Smooth muscle cell (in vitro differentiated cells): ENCODE results near the gene STT3A. TPM values are rescaled to one million over a fixed set of nuclear protein-coding genes. Genes with fewer than 3 reads are reported as not detected.
"Not testable (repeated sequence)": the region's sequence is repeated elsewhere in the genome, so short reads cannot be mapped to it uniquely, and the experiment has no call there.

Experiments
- DNase-seq: peaks from one replicate; lab custom pipeline; 2025; ENCODE audit not compliant: unreplicated experiment; lab: John Stamatoyannopoulos, UW
- H2AFZ ChIP-seq: fragments of 200-600 bp; sonication (generic); 2 replicates; pipeline ENCODE4 v1.6.0; 2016; ENCODE audit warnings: antibody characterized with exemption, low read depth, mild to moderate bottlenecking
- H3F3A ChIP-seq: fragments of 200-600 bp; sonication (generic); 2 replicates; pipeline ENCODE4 v1.6.0; 2017; ENCODE audit warnings: antibody characterized with exemption, low read depth
- H3K27ac ChIP-seq: fragments of 200-600 bp; sonication (generic); 2 replicates; pipeline ENCODE4 v1.5.1; 2016; ENCODE audit warnings: low read depth, mild to moderate bottlenecking
- H3K27me3 ChIP-seq: fragments of 200-600 bp; sonication (generic); 2 replicates; pipeline ENCODE4 v1.6.1; 2016; ENCODE audit warnings: low read depth, mild to moderate bottlenecking
- H3K36me3 ChIP-seq: fragments of 200-600 bp; sonication (generic); 2 replicates; pipeline ENCODE4 v1.5.1; 2016; ENCODE audit warnings: low read depth
- H3K4me1 ChIP-seq: fragments of 200-600 bp; sonication (generic); 2 replicates; pipeline ENCODE4 v1.5.1; 2016; ENCODE audit warnings: low read depth
- H3K4me2 ChIP-seq: fragments of 200-600 bp; sonication (generic); 2 replicates; pipeline ENCODE4 v1.6.0; 2016; ENCODE audit warnings: mild to moderate bottlenecking
- H3K4me3 ChIP-seq: fragments of 200-600 bp; sonication (generic); 2 replicates; pipeline ENCODE4 v1.5.1; 2016; ENCODE audit warnings: mild to moderate bottlenecking
- H3K79me2 ChIP-seq: fragments of 200-600 bp; sonication (generic); 2 replicates; pipeline ENCODE4 v1.6.0; 2016; ENCODE audit warnings: low read depth, mild to moderate bottlenecking
- H3K9ac ChIP-seq: fragments of 200-600 bp; sonication (generic); 2 replicates; pipeline ENCODE4 v1.6.0; 2016; ENCODE audit warnings: low read depth
- H3K9me3 ChIP-seq: fragments of 200-600 bp; sonication (generic); replicated peaks from 2 replicates; pipeline ENCODE4 v1.5.1; 2016; ENCODE audit warnings: low read depth
- H4K20me1 ChIP-seq: fragments of 200-600 bp; sonication (generic); 2 replicates; pipeline ENCODE4 v1.6.0; 2016; ENCODE audit warnings: low read depth
- CTCF ChIP-seq: fragments of 200-600 bp; sonication (generic); IDR thresholded peaks from 2 replicates; pipeline ENCODE4 v1.5.1; 2017; ENCODE audit warnings: borderline replicate concordance, mild to moderate bottlenecking, antibody characterized with exemption; ENCODE audit not compliant: insufficient read depth, poor library complexity, severe bottlenecking
- WGBS: methylation state at CpG from one replicate; pipeline ENCODE4 v1.1.7; 2016; ENCODE audit warnings: low lambda C conversion rate; 5-methylcytosine and 5-hydroxymethylcytosine counted together
- polyA plus RNA-seq: library from polyadenylated mRNA; unstranded; fragments of >200 nt; fragmentation: Nextera tagmentation; extraction: Ambion mirVana; gene quantifications from 2 replicates; pipeline ENCODE4 v1.2.1, GENCODE V29; 2016
- total RNA-seq: library from RNA; depleted of rRNA; stranded (reverse); fragments of >200 nt; gene quantifications from 2 replicates; pipeline ENCODE4 v1.2.3, GENCODE V29; 2014

Gene STT3A
- total and polyA plus RNA-seq, 2 experiments from 2014 or later = 216 to 241 TPM

GRCh38 chr11:125572916-125573315 is 19.7 kb upstream of the STT3A start:
- no peak overlapping the region for H3K9ac ChIP-seq
- H3K27ac ChIP-seq = no peak overlapping the region
- DNase-seq = no peak
- H3K36me3 ChIP-seq = peaks cover 21% of the 10 kb centered on the region
- H3K27me3 ChIP-seq = no peaks in the 10 kb centered on the region
- H3K4me2 ChIP-seq = no peak overlapping the region
- no peaks in the 10 kb centered on the region for H3K9me3 ChIP-seq
- no peak overlapping the region for H3K4me3 ChIP-seq
- no peaks in the 10 kb centered on the region for H4K20me1 ChIP-seq
- TF ChIP-seq CTCF = no peak
- H3K79me2 ChIP-seq = peaks cover 33% of the 10 kb centered on the region
- H3K4me1 ChIP-seq = peaks cover 12% of the 10 kb centered on the region
- H2AFZ ChIP-seq = no peak overlapping the region
- no peaks in the 10 kb centered on the region for H3F3A ChIP-seq
- 90% methylated on average over 5 of the region's 5 CpGs for WGBS

GRCh38 chr11:125577181-125577580 is 15.5 kb upstream of the STT3A start:
- not testable (repeated sequence) for H3K79me2 ChIP-seq, H2AFZ ChIP-seq, H3K9me3 ChIP-seq, H3F3A ChIP-seq, H3K4me1 ChIP-seq, H3K27me3 ChIP-seq, H3K27ac ChIP-seq, H4K20me1 ChIP-seq, H3K9ac ChIP-seq, H3K4me2 ChIP-seq, DNase-seq, H3K4me3 ChIP-seq
- WGBS = 97% methylated on average over 14 of the region's 14 CpGs
- H3K36me3 ChIP-seq = peaks cover 44% of the 10 kb centered on the region

- peaks cover 44% of the 10 kb centered on the region for H3K36me3 ChIP-seq
- TF ChIP-seq CTCF = no peak
- no peaks in the 10 kb centered on the region for H3K27me3 ChIP-seq
- no peaks in the 10 kb centered on the region for H3F3A ChIP-seq
- no peak for DNase-seq
- no peak overlapping the region for H3K4me2 ChIP-seq
- H4K20me1 ChIP-seq = no peaks in the 10 kb centered on the region
- no peaks in the 10 kb centered on the region for H3K9me3 ChIP-seq
- no peaks in the 10 kb centered on the region for H3K4me1 ChIP-seq
- 96% methylated on average over 2 of the region's 2 CpGs for WGBS
- no peaks in the 10 kb centered on the region for H3K79me2 ChIP-seq
- no peak overlapping the region for H3K27ac ChIP-seq
- no peak overlapping the region for H3K9ac ChIP-seq
- no peak overlapping the region for H3K4me3 ChIP-seq
- H2AFZ ChIP-seq = no peak overlapping the region
Measured at GRCh38 chr11:125578783-125579182, 13.9 kb upstream of the STT3A start.

GRCh38 chr11:125579811-125580210 is 12.8 kb upstream of the STT3A start:
- Histone ChIP-seq H3K27me3 (no peaks in the 10 kb centered on the region), H3K9ac (no peak overlapping the region), H3K79me2 (no peaks in the 10 kb centered on the region), H3K27ac (no peak overlapping the region), H3K4me1 (no peaks in the 10 kb centered on the region), H3K4me2 (no peak overlapping the region), H4K20me1 (no peaks in the 10 kb centered on the region), H3K36me3 (peaks cover 41% of the 10 kb centered on the region), H3K9me3 (no peaks in the 10 kb centered on the region), H2AFZ (no peak overlapping the region), H3F3A (no peaks in the 10 kb centered on the region), H3K4me3 (no peak overlapping the region)
- no peak for DNase-seq
- TF ChIP-seq CTCF = no peak
- 93% methylated on average over 5 of the region's 5 CpGs for WGBS
